HepG2 (cell line): ENCODE results near the gene MROH2A. TPM values are rescaled to one million over a fixed set of nuclear protein-coding genes. Genes with fewer than 3 reads are reported as not detected.

Experiments
- CBX1 ChIP-seq: IDR thresholded peaks from one replicate; pipeline ENCODE4 v1.6.1; 2016; ENCODE audit warnings: antibody characterized with exemption, low read depth
- CBX2 ChIP-seq, 2 experiments: fragments of 200-600 bp in 1 of 2; sonication (generic); formaldehyde crosslinking in 1 of 2; IDR thresholded peaks; 2 replicates each; pipeline versions ENCODE4 v1.7.0 to v1.8.1; 2018 to 2022; ENCODE audit warnings: low read depth in 2 of 2, low read length in 1 of 2, mild to moderate bottlenecking in 1 of 2, missing genetic modification reagents in 1 of 2
- CCAR2 ChIP-seq: fragments of 200-400 bp; formaldehyde crosslinking; optimal IDR thresholded peaks from 2 replicates; pipeline ENCODE3; 2018; ENCODE audit warnings: low read depth, mild to moderate bottlenecking, low read length, moderate library complexity
- REL ChIP-seq: sonication (generic); formaldehyde crosslinking; conservative IDR thresholded peaks from 2 replicates; pipeline ENCODE4 v1.8.0; 2022; ENCODE audit warnings: mild to moderate bottlenecking, missing genetic modification reagents, moderate library complexity
- ZFX ChIP-seq: sonication (generic); formaldehyde crosslinking; IDR thresholded peaks from 2 replicates; pipeline ENCODE4 v1.4.0; 2020; ENCODE audit warnings: mild to moderate bottlenecking, low read depth, missing genetic modification reagents, moderate library complexity
- ZNF44 ChIP-seq: sonication (generic); formaldehyde crosslinking; IDR thresholded peaks from 2 replicates; pipeline ENCODE4 v1.5.1; 2020; ENCODE audit warnings: mild to moderate bottlenecking, missing genetic modification reagents
- ZNF496 ChIP-seq: sonication (generic); formaldehyde crosslinking; IDR thresholded peaks from 2 replicates; pipeline ENCODE4 v1.8.1; 2023; ENCODE audit warnings: mild to moderate bottlenecking, moderate library complexity, missing genetic modification reagents; ENCODE audit not compliant: insufficient replicate concordance
- ZNF605 ChIP-seq: sonication (generic); formaldehyde crosslinking; IDR thresholded peaks from 2 replicates; pipeline ENCODE4 v1.8.0; 2022; ENCODE audit warnings: mild to moderate bottlenecking, missing genetic modification reagents
- polyA plus RNA-seq, 8 experiments: library from polyadenylated mRNA; depleted of rRNA in 3 of 8; stranded (reverse) in 7 of 8; unstranded in 1 of 8; fragments of >200 nt; fragmentation: Illumina TruSeq in 4 of 8; extraction: Trizol in 4 of 8; gene quantifications; 2 replicates each; pipeline versions ENCODE4 v1.2.1 to v1.2.3, GENCODE V29; 2011 to 2016; ENCODE audit warnings: low read depth in 4 of 8, missing spikeins in 1 of 8, mixed read lengths in 1 of 8; ENCODE audit not compliant: insufficient read depth in 1 of 8
- total RNA-seq, 5 experiments: library from RNA; depleted of rRNA; stranded (reverse); fragments of >200 nt; fragmentation: Illumina TruSeq; extraction: Trizol; gene quantifications; 2 replicates each; pipeline ENCODE4 v1.2.3, GENCODE V29; 2016; ENCODE audit warnings: low read depth in 1 of 5
- TF ChIP-seq, protein P1 (sequence below): sonication (generic); formaldehyde crosslinking; IDR thresholded peaks from one replicate; pipeline ENCODE4 v1.5.1; 2020; ENCODE audit warnings: mild to moderate bottlenecking, missing genetic modification reagents; ENCODE audit errors: not compliant biosample characterization
- TF ChIP-seq, protein P2 (sequence below): sonication (generic); formaldehyde crosslinking; IDR thresholded peaks from 2 replicates; pipeline ENCODE4 v1.4.0; 2020; ENCODE audit warnings: missing genetic modification reagents
- TF ChIP-seq, protein P3 (sequence below): sonication (generic); formaldehyde crosslinking; IDR thresholded peaks from 2 replicates; pipeline ENCODE4 v1.4.0; 2020; ENCODE audit warnings: missing genetic modification reagents, mild to moderate bottlenecking, borderline replicate concordance

MROH2A gene
- total and polyA plus RNA-seq, 2 of the 13 experiments (the other 11 are each of a cell fraction or from before 2014, with no cell fraction given), result 0.03 to 0.04 TPM

DNA sequence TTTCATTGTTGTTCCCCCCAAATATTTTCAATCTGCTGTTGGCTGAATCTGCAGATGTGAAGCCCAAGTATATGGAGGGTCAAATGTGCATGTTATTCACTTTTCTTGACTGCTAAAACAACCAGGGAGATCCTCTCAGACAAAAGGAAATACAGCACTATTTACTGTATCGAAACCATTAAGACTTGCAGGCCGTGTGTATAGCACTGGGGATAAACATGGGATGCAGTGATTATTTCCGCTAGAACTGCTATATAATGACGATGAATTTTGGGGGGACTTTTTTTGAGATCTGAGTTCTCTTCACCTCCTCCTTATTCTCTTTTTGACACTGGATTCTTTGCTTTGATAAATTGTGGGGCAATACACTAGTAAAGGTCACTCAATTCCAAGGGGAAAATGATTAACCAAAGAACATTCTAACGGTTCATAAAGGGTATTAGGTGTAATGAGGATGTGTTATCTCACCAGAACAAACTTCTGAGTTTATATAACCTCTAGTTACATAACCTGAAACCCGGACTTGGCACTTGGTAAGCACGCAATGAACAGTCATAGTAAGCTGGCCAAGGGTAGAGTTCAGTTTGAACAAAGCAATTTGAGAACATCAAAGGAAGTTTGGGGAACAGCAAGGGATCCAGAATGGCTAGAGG lies 21.6 kb upstream of the MROH2A start (continued):
- TF ChIP-seq, protein P1, sequence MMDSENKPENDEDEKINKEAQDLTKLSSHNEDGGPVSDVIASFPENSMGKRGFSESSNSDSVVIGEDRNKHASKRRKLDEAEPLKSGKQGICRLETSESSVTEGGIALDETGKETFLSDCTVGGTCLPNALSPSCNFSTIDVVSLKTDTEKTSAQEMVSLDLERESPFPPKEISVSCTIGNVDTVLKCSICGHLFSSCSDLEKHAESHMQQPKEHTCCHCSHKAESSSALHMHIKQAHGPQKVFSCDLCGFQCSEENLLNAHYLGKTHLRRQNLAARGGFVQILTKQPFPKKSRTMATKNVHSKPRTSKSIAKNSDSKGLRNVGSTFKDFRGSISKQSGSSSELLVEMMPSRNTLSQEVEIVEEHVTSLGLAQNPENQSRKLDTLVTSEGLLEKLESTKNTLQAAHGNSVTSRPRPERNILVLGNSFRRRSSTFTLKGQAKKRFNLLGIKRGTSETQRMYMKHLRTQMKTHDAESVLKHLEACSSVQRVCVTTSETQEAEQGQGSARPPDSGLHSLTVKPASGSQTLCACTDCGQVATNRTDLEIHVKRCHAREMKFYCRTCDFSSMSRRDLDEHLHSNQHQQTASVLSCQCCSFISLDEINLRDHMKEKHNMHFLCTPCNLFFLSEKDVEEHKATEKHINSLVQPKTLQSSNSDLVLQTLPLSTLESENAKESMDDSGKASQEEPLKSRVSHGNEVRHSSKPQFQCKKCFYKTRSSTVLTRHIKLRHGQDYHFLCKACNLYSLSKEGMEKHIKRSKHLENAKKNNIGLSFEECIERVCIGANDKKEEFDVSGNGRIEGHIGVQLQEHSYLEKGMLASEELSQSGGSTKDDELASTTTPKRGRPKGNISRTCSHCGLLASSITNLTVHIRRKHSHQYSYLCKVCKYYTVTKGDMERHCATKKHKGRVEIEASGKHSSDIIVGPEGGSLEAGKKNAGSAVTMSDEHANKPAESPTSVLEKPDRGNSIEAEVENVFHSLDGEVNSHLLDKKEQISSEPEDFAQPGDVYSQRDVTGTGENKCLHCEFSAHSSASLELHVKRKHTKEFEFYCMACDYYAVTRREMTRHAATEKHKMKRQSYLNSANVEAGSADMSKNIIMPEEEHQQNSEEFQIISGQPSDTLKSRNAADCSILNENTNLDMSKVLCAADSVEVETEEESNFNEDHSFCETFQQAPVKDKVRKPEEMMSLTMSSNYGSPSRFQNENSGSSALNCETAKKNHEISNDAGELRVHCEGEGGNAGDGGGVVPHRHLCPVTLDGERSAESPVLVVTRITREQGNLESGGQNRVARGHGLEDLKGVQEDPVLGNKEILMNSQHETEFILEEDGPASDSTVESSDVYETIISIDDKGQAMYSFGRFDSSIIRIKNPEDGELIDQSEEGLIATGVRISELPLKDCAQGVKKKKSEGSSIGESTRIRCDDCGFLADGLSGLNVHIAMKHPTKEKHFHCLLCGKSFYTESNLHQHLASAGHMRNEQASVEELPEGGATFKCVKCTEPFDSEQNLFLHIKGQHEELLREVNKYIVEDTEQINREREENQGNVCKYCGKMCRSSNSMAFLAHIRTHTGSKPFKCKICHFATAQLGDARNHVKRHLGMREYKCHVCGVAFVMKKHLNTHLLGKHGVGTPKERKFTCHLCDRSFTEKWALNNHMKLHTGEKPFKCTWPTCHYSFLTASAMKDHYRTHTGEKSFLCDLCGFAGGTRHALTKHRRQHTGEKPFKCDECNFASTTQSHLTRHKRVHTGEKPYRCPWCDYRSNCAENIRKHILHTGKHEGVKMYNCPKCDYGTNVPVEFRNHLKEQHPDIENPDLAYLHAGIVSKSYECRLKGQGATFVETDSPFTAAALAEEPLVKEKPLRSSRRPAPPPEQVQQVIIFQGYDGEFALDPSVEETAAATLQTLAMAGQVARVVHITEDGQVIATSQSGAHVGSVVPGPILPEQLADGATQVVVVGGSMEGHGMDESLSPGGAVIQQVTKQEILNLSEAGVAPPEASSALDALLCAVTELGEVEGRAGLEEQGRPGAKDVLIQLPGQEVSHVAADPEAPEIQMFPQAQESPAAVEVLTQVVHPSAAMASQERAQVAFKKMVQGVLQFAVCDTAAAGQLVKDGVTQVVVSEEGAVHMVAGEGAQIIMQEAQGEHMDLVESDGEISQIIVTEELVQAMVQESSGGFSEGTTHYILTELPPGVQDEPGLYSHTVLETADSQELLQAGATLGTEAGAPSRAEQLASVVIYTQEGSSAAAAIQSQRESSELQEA (CRISPR knock-in tag), result no peak
- TF ChIP-seq CBX2 (IDR thresholded peaks at IDR 0.05; ENCODE audit: low read depth, low read length), result peak; percentile 83; the same call in 1 of the 2 replicates
- TF ChIP-seq CBX2 (CRISPR knock-in tag; IDR thresholded peaks at IDR 0.05; ENCODE audit: low read depth), result peak; percentile 94; the same call in 1 of the 2 replicates
- no peak for TF ChIP-seq ZNF496
- peak; percentile 54 for TF ChIP-seq CCAR2
- TF ChIP-seq, protein P2, sequence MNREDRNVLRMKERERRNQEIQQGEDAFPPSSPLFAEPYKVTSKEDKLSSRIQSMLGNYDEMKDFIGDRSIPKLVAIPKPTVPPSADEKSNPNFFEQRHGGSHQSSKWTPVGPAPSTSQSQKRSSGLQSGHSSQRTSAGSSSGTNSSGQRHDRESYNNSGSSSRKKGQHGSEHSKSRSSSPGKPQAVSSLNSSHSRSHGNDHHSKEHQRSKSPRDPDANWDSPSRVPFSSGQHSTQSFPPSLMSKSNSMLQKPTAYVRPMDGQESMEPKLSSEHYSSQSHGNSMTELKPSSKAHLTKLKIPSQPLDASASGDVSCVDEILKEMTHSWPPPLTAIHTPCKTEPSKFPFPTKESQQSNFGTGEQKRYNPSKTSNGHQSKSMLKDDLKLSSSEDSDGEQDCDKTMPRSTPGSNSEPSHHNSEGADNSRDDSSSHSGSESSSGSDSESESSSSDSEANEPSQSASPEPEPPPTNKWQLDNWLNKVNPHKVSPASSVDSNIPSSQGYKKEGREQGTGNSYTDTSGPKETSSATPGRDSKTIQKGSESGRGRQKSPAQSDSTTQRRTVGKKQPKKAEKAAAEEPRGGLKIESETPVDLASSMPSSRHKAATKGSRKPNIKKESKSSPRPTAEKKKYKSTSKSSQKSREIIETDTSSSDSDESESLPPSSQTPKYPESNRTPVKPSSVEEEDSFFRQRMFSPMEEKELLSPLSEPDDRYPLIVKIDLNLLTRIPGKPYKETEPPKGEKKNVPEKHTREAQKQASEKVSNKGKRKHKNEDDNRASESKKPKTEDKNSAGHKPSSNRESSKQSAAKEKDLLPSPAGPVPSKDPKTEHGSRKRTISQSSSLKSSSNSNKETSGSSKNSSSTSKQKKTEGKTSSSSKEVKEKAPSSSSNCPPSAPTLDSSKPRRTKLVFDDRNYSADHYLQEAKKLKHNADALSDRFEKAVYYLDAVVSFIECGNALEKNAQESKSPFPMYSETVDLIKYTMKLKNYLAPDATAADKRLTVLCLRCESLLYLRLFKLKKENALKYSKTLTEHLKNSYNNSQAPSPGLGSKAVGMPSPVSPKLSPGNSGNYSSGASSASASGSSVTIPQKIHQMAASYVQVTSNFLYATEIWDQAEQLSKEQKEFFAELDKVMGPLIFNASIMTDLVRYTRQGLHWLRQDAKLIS, result no peak
- TF ChIP-seq REL, result no peak
- peak; percentile 19; the same call in 1 of the 2 replicates for TF ChIP-seq ZFX (CRISPR knock-in tag)
- TF ChIP-seq ZNF605 (CRISPR knock-in tag), result no peak
- TF ChIP-seq ZNF44, result no peak
- TF ChIP-seq CBX1, result no peak
- TF ChIP-seq, protein P3, sequence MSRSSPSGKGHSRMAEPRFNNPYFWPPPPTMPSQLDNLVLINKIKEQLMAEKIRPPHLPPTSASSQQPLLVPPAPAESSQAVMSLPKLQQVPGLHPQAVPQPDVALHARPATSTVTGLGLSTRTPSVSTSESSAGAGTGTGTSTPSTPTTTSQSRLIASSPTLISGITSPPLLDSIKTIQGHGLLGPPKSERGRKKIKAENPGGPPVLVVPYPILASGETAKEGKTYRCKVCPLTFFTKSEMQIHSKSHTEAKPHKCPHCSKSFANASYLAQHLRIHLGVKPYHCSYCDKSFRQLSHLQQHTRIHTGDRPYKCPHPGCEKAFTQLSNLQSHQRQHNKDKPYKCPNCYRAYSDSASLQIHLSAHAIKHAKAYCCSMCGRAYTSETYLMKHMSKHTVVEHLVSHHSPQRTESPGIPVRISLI (CRISPR knock-in tag), result no peak
